Glutamatergic neuron (in vitro differentiated cells): Measurements from ENCODE around the gene TADA2B. TPM values are rescaled to one million over a fixed set of nuclear protein-coding genes. Genes with fewer than 3 reads are reported as not detected.

ENCODE experiments used
- DNase-seq: peaks from one replicate; pipeline ENCODE4 v3.0.0; 2022
- H3K27ac Mint-ChIP-seq: one replicate; pipeline ENCODE4 v1.8.0; 2020; ENCODE audit warnings: mild to moderate bottlenecking, mixed read lengths, inconsistent platforms; ENCODE audit not compliant: unreplicated experiment
- H3K27me3 Mint-ChIP-seq: one replicate; pipeline ENCODE4 v1.8.0; 2020; ENCODE audit warnings: mild to moderate bottlenecking, moderate library complexity, mixed read lengths, inconsistent platforms; ENCODE audit not compliant: unreplicated experiment
- H3K36me3 Mint-ChIP-seq: one replicate; pipeline ENCODE4 v1.8.0; 2020; ENCODE audit warnings: mild to moderate bottlenecking, mixed read lengths, inconsistent platforms; ENCODE audit not compliant: unreplicated experiment
- H3K4me1 Mint-ChIP-seq: one replicate; pipeline ENCODE4 v1.8.0; 2020; ENCODE audit warnings: mild to moderate bottlenecking, low read depth, mixed read lengths, inconsistent platforms; ENCODE audit not compliant: unreplicated experiment
- H3K4me3 Mint-ChIP-seq: one replicate; pipeline ENCODE4 v1.8.0; 2020; ENCODE audit warnings: mild to moderate bottlenecking, mixed read lengths, inconsistent platforms; ENCODE audit not compliant: unreplicated experiment
- H3K9me3 Mint-ChIP-seq: one replicate; pipeline ENCODE4 v1.8.0; 2020; ENCODE audit warnings: mild to moderate bottlenecking, moderate library complexity, mixed read lengths, inconsistent platforms; ENCODE audit not compliant: unreplicated experiment
- CTCF ChIP-seq: fragments of 200-600 bp; sonication (generic); IDR thresholded peaks from one replicate; pipeline ENCODE4 v1.5.0; 2021; ENCODE audit not compliant: partially characterized antibody, unreplicated experiment
- total RNA-seq: library from RNA; stranded (reverse); fragmentation: NEBNext Ultra II Directional; extraction: Animal tissue kit (Norgen Biotek cat#: 25700); gene quantifications from one replicate; pipeline ENCODE4 v1.2.1, GENCODE V29; 2021; ENCODE audit not compliant: unreplicated experiment

The TADA2B gene
- total RNA-seq, 1 donor from 2014 or later: 14.3 TPM

- Mint-ChIP-seq H3K4me3 (no peak overlapping the region), H3K27ac (no peak overlapping the region), H3K4me1 (peaks cover 3% of the 10 kb centered on the region), H3K9me3 (peaks cover 3% of the 10 kb centered on the region), H3K27me3 (peaks cover 3% of the 10 kb centered on the region), H3K36me3 (no peaks in the 10 kb centered on the region)
- DNase-seq: no peak
- no peak for TF ChIP-seq CTCF
These were observed 21.8 kb upstream of the TADA2B start for GRCh38 chr4:7021355-7021754.

- peaks cover 3% of the 10 kb centered on the region for H3K27me3 Mint-ChIP-seq
- TF ChIP-seq CTCF: no peak
- H3K4me1 Mint-ChIP-seq: peaks cover 3% of the 10 kb centered on the region
- no peaks in the 10 kb centered on the region for H3K36me3 Mint-ChIP-seq
- peaks cover 3% of the 10 kb centered on the region for H3K9me3 Mint-ChIP-seq
- H3K27ac Mint-ChIP-seq: no peak overlapping the region
- H3K4me3 Mint-ChIP-seq: no peak overlapping the region
- DNase-seq: no peak
These were observed 21.1 kb upstream of the TADA2B start for GRCh38 chr4:7021930-7022664.

- H3K4me1 Mint-ChIP-seq: peaks cover 3% of the 10 kb centered on the region
- H3K36me3 Mint-ChIP-seq: no peaks in the 10 kb centered on the region
- H3K9me3 Mint-ChIP-seq: peaks cover 6% of the 10 kb centered on the region
- H3K27me3 Mint-ChIP-seq: peaks cover 2% of the 10 kb centered on the region
- no peak for DNase-seq
- H3K27ac Mint-ChIP-seq: no peak overlapping the region
- TF ChIP-seq CTCF: no peak
- H3K4me3 Mint-ChIP-seq: no peak overlapping the region
These were observed 19.7 kb upstream of the TADA2B start for GRCh38 chr4:7023486-7023885.

- H3K4me3 Mint-ChIP-seq: no peak overlapping the region
- no peaks in the 10 kb centered on the region for H3K36me3 Mint-ChIP-seq
- no peak overlapping the region for H3K27ac Mint-ChIP-seq
- H3K27me3 Mint-ChIP-seq: peaks cover 2% of the 10 kb centered on the region
- peaks cover 6% of the 10 kb centered on the region for H3K9me3 Mint-ChIP-seq
- peaks cover 3% of the 10 kb centered on the region for H3K4me1 Mint-ChIP-seq
- no peak for DNase-seq
- TF ChIP-seq CTCF: no peak
These were observed 19.3 kb upstream of the TADA2B start for GRCh38 chr4:7023901-7024300.

- no peak for DNase-seq
- H3K27me3 Mint-ChIP-seq: peaks cover 2% of the 10 kb centered on the region
- H3K4me1 Mint-ChIP-seq: peaks cover under 1% of the 10 kb centered on the region
- peaks cover 6% of the 10 kb centered on the region for H3K9me3 Mint-ChIP-seq
- H3K4me3 Mint-ChIP-seq: no peak overlapping the region
- no peak for TF ChIP-seq CTCF
- H3K36me3 Mint-ChIP-seq: no peaks in the 10 kb centered on the region
- H3K27ac Mint-ChIP-seq: no peak overlapping the region
These were observed 18.8 kb upstream of the TADA2B start for GRCh38 chr4:7024336-7024890.
